Nephron progenitor cell (in vitro differentiated cells): ENCODE results near the gene HTR7.

Source experiments
- DNase-seq: peaks from one replicate; pipeline ENCODE4 v3.0.0; 2021
- H3K27ac Mint-ChIP-seq: 2 replicates; pipeline ENCODE4 v1.8.0; 2021; ENCODE audit warnings: mild to moderate bottlenecking, moderate library complexity, mixed read lengths
- H3K27me3 Mint-ChIP-seq: 2 replicates; pipeline ENCODE4 v1.8.0; 2021; ENCODE audit warnings: mild to moderate bottlenecking, low read depth, mixed read lengths; ENCODE audit not compliant: poor library complexity
- H3K36me3 Mint-ChIP-seq: 2 replicates; pipeline ENCODE4 v1.8.0; 2021; ENCODE audit warnings: low read depth, mixed read lengths
- H3K4me1 Mint-ChIP-seq: 2 replicates; pipeline ENCODE4 v1.8.0; 2021; ENCODE audit warnings: mixed read lengths
- H3K4me3 Mint-ChIP-seq: 2 replicates; pipeline ENCODE4 v1.8.0; 2021; ENCODE audit warnings: mild to moderate bottlenecking, moderate library complexity, mixed read lengths
- H3K9me3 Mint-ChIP-seq: 2 replicates; pipeline ENCODE4 v1.8.0; 2021; ENCODE audit warnings: mild to moderate bottlenecking, moderate library complexity, mixed read lengths
- CTCF ChIP-seq: fragments of 200-600 bp; sonication (generic); IDR thresholded peaks from 2 replicates; pipeline ENCODE4 v1.5.0; 2021; ENCODE audit warnings: antibody characterized with exemption

The HTR7 gene

GRCh38 chr10:90800232-90800796, 57.5 kb downstream of the HTR7 start:
- Mint-ChIP-seq H3K4me3 (no peak overlapping the region), H3K27ac (no peak overlapping the region), H3K9me3 (peaks cover 17% of the 10 kb centered on the region), H3K4me1 (no peaks in the 10 kb centered on the region), H3K36me3 (no peaks in the 10 kb centered on the region), H3K27me3 (no peaks in the 10 kb centered on the region)
- no peak for DNase-seq
- TF ChIP-seq CTCF = no peak

- no peaks in the 10 kb centered on the region for H3K4me1 Mint-ChIP-seq
- H3K9me3 Mint-ChIP-seq = peaks cover 13% of the 10 kb centered on the region
- no peak for TF ChIP-seq CTCF
- no peaks in the 10 kb centered on the region for H3K36me3 Mint-ChIP-seq
- H3K4me3 Mint-ChIP-seq = no peak overlapping the region
- no peak for DNase-seq
- H3K27ac Mint-ChIP-seq = no peak overlapping the region
- H3K27me3 Mint-ChIP-seq = no peaks in the 10 kb centered on the region
Observed at GRCh38 chr10:90799172-90799571, 58.7 kb downstream of the HTR7 start.

- no peak overlapping the region for H3K4me3 Mint-ChIP-seq
- no peak for TF ChIP-seq CTCF
- no peak for DNase-seq
- H3K27ac Mint-ChIP-seq = no peak overlapping the region
- no peaks in the 10 kb centered on the region for H3K27me3 Mint-ChIP-seq
- H3K36me3 Mint-ChIP-seq = no peaks in the 10 kb centered on the region
- H3K9me3 Mint-ChIP-seq = peaks cover 9% of the 10 kb centered on the region
- no peaks in the 10 kb centered on the region for H3K4me1 Mint-ChIP-seq
Observed at GRCh38 chr10:90798482-90798881, 59.4 kb downstream of the HTR7 start.

GRCh38 chr10:90790422-90790821, 67.4 kb downstream of the HTR7 start:
- no peaks in the 10 kb centered on the region for H3K4me1 Mint-ChIP-seq
- H3K27me3 Mint-ChIP-seq = no peaks in the 10 kb centered on the region
- peaks cover 3% of the 10 kb centered on the region for H3K9me3 Mint-ChIP-seq
- no peaks in the 10 kb centered on the region for H3K36me3 Mint-ChIP-seq
- TF ChIP-seq CTCF = no peak
- H3K27ac Mint-ChIP-seq = no peak overlapping the region
- no peak overlapping the region for H3K4me3 Mint-ChIP-seq
- no peak for DNase-seq

GRCh38 chr10:90788968-90789367, 68.9 kb downstream of the HTR7 start:
- no peaks in the 10 kb centered on the region for H3K27me3 Mint-ChIP-seq
- no peak for TF ChIP-seq CTCF
- H3K27ac Mint-ChIP-seq = peak overlapping the region; percentile 7
- DNase-seq = no peak
- no peak overlapping the region for H3K4me3 Mint-ChIP-seq
- no peaks in the 10 kb centered on the region for H3K9me3 Mint-ChIP-seq
- no peaks in the 10 kb centered on the region for H3K36me3 Mint-ChIP-seq
- no peaks in the 10 kb centered on the region for H3K4me1 Mint-ChIP-seq

- no peaks in the 10 kb centered on the region for H3K9me3 Mint-ChIP-seq
Observed at GRCh38 chr10:90788199-90788491, 69.7 kb downstream of the HTR7 start.

More at GRCh38 chr10:90788199-90788491, 69.7 kb downstream of the HTR7 start:
- Mint-ChIP-seq H3K36me3 (no peaks in the 10 kb centered on the region), H3K27ac (no peak overlapping the region), H3K4me3 (no peak overlapping the region), H3K4me1 (no peaks in the 10 kb centered on the region), H3K27me3 (no peaks in the 10 kb centered on the region)
- DNase-seq = no peak
- TF ChIP-seq CTCF = no peak
